HG03159 (cell line): ENCODE measurements around the gene HES3.

ENCODE experiments used
- ATAC-seq: cut with Tn5 transposase; IDR thresholded peaks from one replicate; pipeline ENCODE4 v1.9.1; 2021; ENCODE audit warnings: mild to moderate bottlenecking, moderate library complexity; ENCODE audit not compliant: unreplicated experiment

HES3 gene

GRCh38 chr1:6245086-6245868 is 1.3 kb downstream of the HES3 start:
- no peak for ATAC-seq

- ATAC-seq, result no peak
Observed at GRCh38 chr1:6245869-6246496, 2.0 kb downstream of the HES3 start.

GRCh38 chr1:6246497-6247467 is 2.8 kb downstream of the HES3 start:
- no peak for ATAC-seq

DNA sequence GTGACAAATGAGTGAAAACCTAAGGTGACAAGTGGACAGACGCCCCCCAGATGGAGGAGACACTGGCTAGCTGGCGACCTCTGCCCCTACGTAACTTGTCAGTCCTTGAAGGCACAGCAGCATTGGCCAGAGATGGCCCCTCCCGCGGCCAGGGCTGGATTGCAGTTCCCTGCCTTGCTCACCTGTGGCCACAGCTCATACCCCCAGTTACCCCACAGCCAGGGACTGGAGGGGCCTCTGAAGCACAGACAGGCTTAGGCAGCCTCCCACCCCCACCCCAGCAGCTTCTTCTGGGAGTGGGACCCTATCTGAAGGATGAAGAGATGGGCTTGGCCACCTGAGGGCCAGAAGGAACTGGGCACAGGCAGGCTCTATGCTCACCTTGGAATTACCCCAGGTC is 3.7 kb downstream of the HES3 start:
- no peak for ATAC-seq

GRCh38 chr1:6248161-6248776 is 4.3 kb downstream of the HES3 start:
- no peak for ATAC-seq

DNA sequence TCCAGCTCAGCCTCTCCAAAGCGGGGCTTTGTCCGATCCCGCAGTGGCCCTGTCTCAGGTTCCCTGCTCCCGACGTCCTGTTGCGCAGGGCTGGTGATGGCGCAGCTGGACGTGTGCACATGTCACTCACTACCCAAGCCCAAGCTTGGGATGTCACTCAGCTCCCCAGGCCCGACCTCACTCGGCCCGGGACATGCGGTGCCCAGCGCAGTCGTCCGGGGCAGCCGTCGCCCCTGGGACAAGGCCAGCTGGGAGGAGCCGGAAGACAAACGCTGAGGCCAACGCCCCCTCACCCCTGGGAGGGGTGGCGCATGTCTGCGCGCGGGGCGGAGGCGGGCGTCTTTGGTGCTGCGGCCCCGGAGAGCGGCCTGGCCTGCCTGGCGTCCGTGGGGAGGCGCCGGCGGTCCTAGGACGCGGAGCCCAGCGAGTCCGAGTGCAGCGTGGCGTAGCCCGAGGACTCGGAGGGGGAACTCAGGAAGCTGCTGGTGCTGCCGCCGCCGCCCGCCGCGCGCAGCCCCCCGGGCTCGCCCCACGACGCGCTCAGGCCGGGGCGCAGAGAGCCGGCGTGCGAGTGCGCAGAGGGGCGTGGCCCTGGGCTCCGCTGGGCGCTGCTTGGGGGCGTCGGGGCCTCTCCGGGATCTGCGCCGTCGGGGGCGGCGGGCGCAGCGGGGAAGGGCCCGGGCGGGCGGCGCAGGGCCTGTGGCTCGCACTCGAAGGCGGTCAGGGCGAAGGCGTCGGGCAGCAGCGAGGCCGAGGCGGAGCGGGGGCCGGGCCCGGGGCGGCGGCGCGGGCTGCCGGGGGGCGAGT is 5.2 kb downstream of the HES3 start:
- no peak for ATAC-seq

DNA sequence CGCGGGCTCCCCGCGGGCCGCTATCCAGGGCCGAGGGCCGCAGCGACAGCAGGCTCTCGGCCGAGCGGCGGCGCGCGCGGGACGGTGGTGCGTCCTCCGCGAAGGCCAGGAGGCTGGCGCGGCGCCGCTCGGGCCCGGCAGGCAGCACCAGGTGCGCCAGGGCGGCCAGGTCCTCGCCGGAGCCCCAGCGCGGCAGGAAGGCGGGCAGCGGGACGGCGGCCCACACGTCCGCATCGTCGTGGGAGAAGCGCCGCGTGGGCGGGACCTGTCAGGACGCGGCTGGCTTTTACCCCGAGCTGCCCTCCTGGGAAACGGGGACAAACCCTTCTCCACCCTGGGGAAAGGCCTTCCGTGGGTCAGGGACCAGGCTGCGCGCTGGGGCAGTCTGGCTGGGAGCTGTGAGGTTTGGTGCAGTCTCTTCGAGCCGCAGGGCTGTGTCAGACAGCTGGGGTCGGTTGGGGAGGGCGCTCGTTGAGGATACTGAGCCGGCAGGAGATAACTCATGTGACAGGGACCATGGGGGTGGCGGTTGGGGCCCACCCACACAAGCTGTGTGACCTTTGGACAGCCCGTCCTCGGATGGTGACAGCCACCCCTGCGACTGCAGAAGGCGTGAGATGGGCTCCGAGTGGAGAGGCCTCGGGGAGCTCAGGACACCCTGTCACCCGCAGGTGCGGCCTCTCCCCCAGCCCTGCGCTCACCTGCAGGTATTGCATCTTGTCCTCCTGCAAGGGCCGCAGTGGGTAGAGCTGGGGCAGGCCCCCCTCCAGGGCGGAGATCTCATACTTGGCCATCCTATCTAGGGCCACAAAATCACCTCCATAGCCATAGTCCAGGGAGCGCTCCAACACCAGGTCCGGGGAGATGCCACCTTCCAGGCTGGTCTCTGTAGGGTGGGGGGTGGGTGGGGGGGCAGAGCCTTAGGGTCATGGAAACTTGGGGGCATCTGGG is 6.0 kb downstream of the HES3 start:
- no peak for ATAC-seq

DNA sequence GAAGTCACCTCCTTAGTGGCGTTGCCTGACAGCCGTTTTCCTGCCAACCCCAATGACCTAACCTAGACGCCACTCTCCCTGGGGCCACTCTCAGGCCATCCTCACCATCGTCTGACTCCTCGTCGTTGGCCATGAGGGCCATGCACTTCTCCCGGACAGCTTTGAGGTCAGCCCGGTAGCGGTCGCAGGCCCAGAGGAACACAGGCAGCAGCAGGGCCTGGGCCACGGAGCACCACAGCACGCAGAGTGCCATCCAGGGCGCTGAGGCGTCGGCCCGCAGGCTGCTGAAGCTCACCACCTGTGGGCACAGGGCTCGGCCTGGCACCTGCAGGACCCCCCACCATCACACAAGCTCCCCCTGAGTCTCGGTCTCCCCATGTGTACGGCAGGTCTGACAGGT is 7.3 kb downstream of the HES3 start:
- ATAC-seq, result no peak

- ATAC-seq, result no peak
Observed at GRCh38 chr1:6251681-6252373, 7.8 kb downstream of the HES3 start.

DNA sequence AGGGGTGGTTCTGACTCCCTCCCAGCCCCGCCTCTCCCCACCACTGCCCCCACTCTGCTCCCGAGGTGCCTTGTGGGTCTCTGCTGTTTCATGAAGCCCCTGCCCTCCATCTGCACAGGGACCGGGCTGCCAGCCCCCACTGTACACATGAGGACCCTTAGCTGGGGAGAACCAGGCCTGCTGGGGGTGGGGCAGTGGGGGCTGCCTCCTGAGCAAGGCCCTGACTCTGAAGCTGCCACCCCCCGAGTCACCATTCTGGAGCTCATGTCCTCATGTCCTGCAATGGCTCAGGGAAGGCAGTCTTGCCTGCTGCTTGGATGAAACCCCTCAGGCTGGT is 8.4 kb downstream of the HES3 start:
- ATAC-seq, result no peak

- ATAC-seq, result no peak
Observed at GRCh38 chr1:6253380-6253779, 9.4 kb downstream of the HES3 start.

- no peak for ATAC-seq
Observed at GRCh38 chr1:6254691-6255090, 10.7 kb downstream of the HES3 start.

DNA sequence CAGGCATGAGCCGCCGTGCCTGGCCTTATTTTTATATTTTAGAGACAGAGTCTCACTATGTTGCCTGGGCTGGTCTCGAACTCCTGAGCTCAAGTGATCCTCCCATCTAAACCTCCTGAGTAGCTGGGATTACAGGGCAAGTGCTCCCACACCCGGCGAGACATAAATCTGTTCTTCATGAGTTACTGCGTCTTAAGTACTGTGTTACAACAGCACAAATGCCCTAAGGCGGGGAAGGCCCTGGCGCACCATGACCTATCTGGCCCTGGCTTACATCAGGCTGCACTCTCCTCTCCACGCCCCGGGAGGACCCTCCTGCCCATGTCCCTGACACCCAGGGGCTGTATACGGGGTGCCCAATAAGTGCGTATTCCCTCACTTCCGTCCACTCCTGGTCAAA is 12.7 kb downstream of the HES3 start:
- ATAC-seq, result no peak

DNA sequence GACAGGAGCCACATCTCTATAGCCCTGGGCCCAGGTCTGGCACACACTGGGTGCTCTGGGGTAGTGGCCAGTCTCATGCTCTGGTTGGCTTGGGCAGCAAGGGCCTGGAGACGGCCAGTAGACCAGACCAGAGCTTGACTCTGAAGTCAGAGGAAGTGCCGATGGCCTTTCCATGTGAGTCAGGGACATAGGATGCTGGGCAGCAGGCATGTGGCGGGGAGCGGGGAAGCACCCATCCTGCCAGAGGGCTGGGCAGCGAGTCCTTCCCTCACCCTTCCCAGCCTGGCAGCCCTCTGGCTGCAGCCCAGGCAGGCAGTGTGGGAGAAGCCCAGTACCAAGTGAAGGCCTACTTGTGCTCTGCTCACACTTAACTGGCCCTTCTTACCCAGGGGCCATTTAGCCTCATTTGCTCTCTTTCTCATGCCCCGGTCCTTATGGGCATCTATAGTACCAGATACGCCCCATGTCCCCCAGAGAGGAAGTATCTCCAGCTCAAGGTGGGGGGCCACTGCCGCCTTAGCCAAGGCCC is 13.6 kb downstream of the HES3 start:
- ATAC-seq, result no peak

DNA sequence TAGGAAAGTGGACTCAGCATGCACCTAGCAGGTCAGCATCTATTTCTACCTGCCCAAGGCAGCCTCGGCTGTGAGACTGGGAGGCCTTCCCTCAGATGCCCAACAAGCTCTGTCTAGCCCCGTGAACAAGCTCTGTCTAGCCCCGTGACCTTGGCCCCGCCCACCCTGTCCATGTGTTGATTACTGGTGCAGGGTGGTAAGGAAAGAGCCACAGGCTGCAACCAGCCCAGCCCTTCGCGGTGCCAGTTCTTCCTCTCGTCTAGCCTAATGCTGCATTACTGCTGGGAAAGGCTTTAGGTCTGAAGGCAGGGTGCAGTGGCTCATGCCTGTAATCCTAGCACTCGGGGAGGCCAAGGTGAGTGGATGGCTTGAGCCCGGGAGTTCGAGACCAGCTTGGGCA is 14.7 kb downstream of the HES3 start:
- ATAC-seq, result no peak

GRCh38 chr1:6259491-6260362 is 15.7 kb downstream of the HES3 start:
- ATAC-seq, result no peak

- ATAC-seq, result no peak
Observed at GRCh38 chr1:6260433-6260934, 16.5 kb downstream of the HES3 start.
